ENCODE data around the gene EPM2A.
"Not testable (repeated sequence)": the region's sequence is repeated elsewhere in the genome, so short reads cannot be mapped to it uniquely, and the experiment has no call there.

Gene EPM2A

DNA sequence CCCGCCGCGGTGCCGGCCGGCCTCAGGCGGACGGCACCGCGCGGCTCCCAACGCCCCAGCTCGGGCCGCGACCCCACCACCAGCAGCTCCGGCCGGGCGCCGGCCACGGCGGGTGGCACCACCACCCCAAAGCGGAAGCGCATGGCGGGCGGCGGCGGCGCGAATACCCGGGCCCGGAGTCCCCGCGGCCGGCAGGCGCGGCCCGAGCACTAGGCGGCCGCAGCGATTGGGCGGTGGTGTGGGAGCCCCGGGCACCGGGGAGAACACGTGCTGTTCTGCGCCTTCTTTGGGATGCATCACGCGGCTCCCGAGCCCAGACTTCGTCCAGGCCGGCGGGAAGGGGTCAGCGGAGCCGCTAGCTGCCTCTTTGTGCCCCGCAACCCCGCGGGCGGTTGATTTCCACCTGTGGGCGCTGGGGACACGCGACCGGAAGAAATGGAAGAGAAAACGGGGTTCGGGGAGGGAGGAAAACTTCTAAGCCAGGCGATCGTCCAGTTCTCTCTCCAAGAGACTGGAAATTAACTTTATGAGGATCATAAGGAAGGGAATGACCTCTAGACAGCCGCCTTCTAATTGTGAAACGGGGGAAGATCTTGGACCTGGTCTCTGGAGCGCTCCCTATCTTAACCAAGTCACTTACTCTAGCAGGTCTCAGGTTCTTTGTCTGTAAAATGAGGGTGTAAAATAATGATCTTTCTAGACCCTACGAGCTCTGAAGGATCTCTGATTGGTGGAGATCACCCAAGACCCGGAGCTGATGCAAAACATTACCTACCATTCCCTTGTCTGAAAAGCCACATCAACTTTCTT is at the start of gene EPM2A:
Gene EPM2A, minus strand, starts transcription at position 165 of the 810 bp plus-strand sequence. Its CDS starts 22 bp downstream, at position 143.
- DNase-seq (ENCODE audit: low read depth in 1 of 2, low spot score in 1 of 2): peak; percentile 21 to 48

DNA sequence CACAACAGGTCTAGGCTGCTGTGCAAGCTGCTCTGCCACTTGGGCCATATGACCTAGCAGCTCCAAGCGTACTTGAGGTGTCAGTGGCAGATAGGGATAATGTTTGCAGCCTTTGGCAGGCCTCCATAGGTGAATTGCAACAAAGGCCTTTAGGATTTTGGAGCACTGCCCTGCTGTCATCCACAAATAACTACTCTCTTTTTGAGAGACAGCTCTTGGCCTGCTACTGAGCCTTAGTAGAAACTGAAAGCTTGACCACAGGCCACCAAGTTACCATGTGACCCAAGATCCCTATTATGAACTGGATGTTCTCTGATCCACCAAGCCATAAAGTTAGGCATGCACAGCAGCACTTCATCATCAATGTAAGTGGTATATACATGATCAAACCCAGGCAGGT is 49.4 kb upstream of the EPM2A start:
- DNase-seq (ENCODE audit: low read depth in 1 of 2, low spot score in 1 of 2): no peak

DNA sequence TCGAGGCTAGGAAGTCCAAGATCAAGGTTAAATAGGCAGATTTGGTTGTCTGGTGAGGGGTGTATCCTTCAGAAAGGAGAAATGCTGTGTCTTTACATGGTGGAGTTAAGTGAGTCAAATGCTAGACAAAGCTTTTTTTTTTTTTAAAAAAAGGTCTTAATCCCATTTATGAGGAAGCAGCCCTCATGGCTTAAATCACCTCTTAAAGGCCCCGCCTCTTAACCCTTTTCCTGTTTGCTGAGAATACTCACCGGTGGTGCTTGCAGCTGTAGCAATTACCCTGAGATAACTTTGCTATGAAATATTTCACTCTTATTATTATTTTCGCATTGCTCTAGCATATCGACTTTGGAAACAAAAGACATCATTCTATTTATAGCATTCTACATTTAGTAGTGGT is 48.5 kb upstream of the EPM2A start:
- DNase-seq (ENCODE audit: low read depth in 1 of 2, low spot score in 1 of 2): no peak

DNA sequence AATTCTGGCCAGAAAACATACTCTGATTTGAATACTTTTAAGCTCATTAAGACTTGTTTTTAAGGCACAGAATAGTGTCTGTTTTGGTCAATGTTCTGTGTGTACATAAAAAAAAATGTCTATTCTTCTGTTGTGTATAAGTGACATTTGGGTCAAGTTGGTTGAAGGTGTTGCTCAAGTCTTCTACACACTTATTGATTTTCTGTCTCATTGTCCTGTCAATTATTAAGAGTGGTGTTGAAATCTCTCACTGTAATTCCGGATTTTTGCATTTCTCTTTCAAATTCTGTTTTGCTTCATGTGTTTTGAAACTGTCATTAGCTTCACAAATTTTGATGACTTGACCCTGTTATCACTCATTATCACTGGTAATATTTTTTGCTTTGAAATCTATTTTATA is 37.5 kb upstream of the EPM2A start:
- DNase-seq (ENCODE audit: low read depth in 1 of 2, low spot score in 1 of 2): no peak

DNA sequence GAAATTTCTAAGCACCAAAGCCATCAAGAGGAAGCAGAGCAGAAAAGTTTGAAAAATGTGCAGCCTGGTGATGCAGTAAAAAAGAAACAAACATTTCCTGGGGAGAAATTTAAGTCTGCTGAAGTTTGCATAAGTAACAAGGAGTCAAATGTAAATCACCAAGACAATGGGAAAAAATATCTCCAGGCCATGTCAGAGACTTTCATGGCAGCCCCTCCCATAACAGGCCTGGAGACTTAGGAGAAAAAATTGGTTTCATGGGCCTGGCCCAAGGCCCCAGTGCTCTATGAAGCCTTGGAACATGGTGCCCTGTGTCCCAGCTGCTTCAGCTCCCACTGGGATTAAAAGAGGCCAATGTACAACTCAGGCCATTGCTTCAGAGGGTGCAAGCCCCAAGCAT is 30.1 kb upstream of the EPM2A start:
- DNase-seq (ENCODE audit: low read depth in 1 of 2, low spot score in 1 of 2): no peak

DNA sequence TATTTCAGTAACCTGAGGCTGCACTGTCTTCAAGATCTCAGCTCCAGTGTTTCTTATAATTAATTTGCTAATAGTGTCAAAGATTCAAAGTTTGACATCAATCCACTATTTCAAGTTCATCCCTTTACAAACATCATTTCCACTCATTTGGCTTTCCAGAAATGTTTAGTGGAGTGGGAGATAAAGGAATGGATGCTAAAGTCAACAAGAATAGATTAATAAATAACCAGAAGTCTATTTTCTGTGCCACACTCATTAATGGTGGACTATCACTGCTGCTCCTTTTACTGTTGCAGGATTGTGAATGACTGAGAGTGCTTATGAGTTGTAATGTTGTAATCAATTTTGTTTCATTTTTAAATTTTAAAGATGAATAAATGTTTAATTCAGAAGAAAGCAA is 28.4 kb upstream of the EPM2A start:
- no peak for DNase-seq (ENCODE audit: low read depth in 1 of 2, low spot score in 1 of 2)

DNA sequence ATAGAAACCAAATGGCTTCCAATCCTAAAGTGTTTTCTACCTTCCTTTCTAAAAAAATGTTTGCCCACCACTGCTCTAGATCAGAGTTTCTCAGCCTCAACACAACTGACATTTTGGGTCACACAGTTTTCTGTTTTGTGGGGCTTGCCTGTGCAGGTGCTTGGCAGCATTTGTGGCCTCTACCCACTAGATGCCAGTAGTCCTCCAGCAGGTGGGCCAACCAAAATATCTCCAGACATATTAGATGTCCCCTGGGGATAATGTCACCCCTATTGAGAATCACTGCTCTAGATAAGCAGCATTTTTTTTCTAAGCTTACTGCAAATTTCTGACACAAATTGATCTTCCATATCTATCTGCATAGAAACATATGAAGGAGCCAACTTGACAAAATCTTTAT is 26.3 kb upstream of the EPM2A start:
- DNase-seq (ENCODE audit: low read depth in 1 of 2, low spot score in 1 of 2): no peak

DNA sequence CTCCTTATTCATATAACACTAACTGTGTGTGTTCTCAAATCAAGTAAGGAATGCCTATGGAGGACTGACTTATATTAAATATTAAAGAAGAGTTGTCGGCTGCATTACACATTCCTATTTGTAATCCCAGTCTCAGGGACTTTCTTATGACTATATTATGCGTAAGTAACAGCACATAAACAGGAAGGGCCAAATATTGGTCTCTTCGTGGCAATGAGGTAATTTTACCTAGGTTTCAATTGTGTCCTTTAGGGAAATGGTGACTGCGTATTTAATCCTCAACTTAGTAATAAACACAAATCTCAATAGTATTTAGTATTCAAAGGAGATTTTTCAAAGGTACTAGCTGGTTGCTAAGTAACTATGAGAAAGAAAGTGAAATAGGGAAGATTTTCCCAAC is 22.8 kb upstream of the EPM2A start:
- DNase-seq (ENCODE audit: low read depth in 1 of 2, low spot score in 1 of 2): no peak

DNA sequence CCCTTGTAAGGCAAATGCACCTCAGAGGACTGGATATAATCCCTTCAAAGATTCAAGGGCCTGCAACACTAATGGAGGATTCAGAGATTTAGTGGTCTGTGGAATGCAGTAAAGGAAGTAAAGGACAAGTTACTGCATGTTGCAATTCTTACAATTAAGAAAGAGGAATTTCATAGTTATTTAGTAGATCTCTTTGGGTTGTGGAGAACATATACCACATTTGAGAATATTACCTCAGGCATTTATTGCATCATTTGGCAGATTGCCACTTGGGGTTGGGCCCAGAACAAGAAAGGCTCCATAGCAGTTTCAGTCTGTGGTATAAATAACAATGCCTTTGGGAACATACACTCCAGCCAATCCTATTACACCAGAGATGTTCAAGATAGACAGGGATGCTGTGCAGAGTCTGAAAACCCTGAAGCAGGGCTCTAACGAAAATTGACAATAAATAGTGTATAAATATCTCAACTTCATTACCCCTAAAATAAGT is 20.9 kb upstream of the EPM2A start:
- DNase-seq (ENCODE audit: low read depth in 1 of 2, low spot score in 1 of 2): no peak

DNA sequence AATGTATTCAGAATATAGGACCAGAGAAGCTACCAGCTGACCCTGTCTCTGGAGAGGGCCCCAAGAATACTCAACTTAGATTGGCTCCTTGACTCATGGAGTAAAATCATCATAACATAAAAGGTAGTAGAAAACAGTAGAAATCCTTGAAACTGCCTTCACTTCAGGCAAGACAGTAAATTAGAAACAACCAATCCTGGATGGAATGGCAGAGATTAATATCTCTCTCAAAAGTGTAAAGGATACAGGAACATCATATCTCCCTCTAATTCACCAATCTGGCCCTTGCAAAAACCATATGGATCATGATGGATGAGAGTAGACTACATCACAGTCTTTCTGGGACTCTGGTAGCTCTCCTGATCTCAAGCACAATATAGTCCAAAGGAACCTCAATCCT is 20.4 kb upstream of the EPM2A start:
- DNase-seq (ENCODE audit: low read depth in 1 of 2, low spot score in 1 of 2): no peak

DNA sequence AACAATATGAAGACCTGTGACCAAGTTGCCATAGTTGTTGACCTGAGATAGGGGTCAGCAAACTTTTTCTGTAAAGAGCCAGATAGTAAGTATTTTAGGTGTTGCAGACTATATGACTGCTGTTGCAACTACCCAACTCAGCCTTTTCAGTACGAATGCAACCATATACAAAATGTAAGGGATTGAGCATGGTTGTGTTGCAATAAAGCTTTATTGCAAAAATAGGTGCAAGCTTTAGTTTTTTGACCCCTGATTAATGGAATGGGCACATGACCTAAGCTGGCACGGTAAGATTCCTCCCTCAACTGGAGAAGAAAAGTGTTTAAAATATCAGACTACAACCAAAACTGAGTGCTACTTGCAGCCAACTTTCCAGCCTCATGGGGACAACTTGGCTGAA is 17.3 kb upstream of the EPM2A start:
- DNase-seq (ENCODE audit: low read depth in 1 of 2, low spot score in 1 of 2): no peak

DNA sequence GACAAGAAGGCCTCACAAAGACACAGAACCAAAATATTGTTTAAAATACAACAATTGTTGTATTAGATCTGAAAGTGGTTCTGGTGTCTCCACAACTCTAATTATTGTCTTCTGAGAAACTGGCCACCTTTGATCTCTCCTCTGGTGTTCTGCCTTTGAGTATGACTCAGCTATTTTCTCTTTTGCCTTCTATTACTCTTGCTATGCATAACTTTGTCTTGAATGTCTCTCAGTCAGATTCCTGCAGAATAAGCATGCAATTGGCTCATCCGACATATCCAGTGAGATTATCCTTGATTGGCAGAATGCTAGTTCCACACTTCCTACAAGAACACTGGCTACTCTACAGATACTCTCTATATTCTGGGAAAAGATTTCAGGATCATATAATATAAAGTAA is 14.3 kb upstream of the EPM2A start:
- DNase-seq (ENCODE audit: low read depth in 1 of 2, low spot score in 1 of 2): no peak

DNA sequence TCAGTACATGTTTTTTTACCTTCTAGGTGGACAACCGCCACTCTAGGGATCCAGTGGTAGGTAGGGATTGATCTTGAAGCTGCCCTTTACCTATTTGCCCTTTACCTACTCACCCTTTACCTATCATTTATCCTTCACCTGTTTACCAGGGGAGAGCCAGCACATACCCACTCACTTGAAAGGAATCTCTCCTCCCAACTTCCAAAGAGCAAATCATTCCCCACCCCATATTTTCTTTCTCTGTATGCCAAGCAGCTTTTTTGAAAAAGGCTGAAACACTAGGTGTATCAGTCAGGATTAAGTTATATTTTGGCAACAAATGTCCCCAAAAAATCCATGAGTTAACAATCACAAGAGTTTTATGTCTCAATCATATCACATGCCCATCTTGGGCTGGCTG is 10.5 kb upstream of the EPM2A start:
- no peak for DNase-seq (ENCODE audit: low read depth in 1 of 2, low spot score in 1 of 2)

DNA sequence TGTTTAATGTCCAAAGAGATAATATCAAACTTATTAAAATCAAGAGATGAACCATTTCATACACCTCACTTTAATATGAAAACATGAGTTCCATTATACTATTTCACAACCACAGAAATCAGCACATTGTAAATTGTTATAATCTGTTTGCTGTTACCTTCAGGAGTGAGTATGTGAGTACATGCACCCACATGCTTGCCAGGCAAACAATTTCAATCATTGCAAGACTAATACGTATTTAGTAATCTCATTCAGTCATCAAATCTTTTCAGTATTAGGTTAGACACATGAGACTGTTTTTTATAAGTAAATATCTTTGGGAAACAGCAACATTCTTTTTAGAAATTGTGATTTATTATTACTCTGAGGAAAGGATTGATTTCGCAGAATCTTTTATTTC is 9.3 kb upstream of the EPM2A start:
- DNase-seq (ENCODE audit: low read depth in 1 of 2, low spot score in 1 of 2): no peak

DNA sequence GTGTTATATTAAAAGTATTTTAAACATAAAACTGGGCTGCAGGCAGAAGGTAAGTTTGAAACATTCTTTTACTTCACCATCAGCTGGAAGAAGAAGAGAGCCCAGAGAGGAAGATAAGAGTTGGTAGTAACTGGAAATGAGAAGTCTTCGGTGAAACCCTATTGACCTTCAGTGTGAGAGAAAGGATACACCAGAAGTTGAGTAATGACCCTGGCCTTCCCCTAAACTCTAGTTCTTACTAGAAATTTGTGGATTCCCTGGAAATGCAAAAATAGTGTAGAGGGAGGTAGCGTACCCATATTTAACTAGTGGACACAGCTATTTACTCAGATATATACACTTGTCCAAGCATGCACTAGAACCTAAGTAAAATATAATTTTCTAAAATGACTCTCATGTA is 8.0 kb upstream of the EPM2A start:
- no peak for DNase-seq (ENCODE audit: low read depth in 1 of 2, low spot score in 1 of 2)

DNA sequence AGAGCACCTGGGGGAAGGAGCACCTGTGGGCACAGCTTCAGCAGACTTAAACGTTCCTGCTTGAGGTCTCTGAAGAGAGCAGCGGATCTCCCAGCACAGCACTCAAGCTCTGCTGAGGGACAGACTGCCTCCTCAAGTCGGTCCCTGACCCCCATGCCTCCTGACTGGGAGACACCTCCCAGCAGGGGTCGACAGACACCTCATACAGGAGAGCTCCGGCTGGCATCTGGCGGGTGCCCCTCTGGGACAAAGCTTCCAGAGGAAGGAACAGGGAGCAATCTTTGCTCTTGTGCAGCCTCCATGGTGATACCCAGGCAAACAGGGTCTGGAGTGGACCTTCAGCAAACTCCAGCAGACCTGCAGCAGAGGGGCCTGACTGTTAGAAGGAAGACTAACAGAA is 7.2 kb upstream of the EPM2A start:
- not testable (repeated sequence) for DNase-seq (ENCODE audit: low read depth in 1 of 2, low spot score in 1 of 2)

DNA sequence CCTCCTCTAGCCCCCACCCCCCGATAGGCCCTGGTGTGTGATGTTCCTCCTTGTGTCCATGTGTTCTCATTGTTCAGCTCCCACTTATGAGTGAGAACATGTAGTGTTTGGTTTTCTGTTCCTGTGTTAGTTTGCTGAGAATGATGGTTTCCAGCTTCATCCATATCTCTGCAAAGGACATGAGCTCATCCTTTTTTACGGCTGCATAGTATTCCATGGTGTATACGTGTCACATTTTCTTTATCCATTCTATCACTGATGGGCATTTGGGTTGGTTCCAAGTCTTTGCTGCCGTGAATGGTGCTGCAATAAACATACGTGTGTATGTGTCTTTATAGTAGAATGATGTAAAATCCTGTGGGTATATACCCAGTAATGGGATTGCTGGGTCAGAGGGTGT is 4.4 kb upstream of the EPM2A start:
- DNase-seq (ENCODE audit: low read depth in 1 of 2, low spot score in 1 of 2): not testable (repeated sequence)

DNA sequence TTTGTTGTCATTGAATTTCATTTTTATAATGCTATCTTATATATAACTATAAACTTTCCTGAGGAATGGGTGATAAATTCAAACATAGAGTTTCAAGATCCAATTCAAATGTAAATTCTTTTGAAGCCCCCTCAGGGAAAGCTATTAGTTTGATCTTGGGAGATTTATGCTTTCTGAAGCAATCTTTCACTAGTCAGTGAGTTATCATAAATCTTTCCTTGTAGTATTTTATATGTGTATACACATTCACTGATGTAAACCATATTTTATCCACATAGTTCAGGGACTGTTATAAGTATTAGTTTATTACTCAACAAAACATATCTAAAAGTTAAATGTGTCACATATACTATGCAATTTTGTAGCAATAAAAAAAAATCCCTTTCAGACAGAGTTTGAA is 2.9 kb upstream of the EPM2A start:
- no peak for DNase-seq (ENCODE audit: low read depth in 1 of 2, low spot score in 1 of 2)

DNA sequence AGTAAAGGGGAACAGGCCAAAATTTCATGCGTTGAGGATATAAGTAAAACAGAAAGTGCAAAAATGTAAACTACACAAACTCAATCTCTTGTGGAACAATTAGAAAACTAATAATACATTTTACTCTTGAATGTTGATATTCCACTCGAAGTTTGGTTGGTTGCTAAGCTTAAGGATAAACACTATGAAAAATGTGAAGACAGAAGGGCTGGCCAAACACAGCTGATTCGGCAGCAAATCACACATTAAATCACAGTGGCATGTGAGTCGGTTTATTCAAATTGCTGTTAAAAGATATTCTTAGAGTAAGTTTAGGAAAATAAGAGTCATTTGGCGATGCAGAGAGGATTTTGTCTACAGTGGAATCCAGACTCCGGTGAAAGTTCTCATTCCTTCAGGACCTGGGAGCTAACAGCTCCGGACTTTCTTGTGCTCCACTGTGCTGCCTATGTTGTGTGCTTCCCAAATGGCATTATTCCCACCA is 1.4 kb upstream of the EPM2A start:
- no peak for DNase-seq (ENCODE audit: low read depth in 1 of 2, low spot score in 1 of 2)

DNA sequence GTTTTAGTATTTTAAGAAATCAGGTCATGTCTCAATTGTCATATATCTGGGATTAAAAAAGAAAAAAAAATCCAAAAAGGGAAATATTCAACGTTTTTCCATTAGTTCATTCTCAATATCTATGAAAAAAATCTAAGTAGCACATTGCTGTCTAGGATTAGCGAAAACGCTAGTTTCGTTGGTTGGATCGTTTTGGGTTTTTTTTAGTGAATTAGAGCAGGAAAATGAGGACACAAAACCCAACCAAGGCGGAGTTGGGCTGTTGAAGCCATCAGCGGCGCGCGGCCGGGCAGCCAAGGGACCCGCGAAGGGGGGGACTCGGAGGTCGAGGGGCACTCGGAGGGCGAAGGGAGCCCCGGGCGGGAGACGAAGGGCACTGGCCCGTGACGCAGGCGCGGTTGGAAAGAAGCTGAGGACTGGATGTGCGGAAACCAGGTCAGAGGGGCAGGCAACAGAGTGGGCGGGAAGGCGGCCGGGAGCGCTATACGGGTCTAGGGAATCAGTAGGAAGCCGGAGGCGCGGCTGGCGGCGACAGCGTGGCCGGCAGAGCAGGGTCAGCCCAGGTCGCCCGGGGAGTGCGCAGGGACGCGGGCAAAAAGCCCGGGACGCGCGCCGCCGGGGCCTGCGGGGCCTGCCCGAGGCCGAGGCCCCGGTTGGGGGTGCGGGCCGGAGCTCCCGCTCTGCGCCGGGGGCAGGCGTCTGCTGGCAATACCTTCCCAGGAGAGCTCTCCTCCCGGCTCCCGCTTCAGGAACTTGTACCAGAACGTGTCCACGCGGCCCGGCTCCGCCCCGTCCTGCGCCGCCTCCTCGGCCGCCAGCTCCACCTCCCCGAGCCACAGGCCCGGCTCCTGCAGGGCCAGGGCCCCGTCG is 599 bp downstream of the EPM2A start:
- DNase-seq (ENCODE audit: low read depth in 1 of 2, low spot score in 1 of 2): peak; percentile 29 to 43

DNA sequence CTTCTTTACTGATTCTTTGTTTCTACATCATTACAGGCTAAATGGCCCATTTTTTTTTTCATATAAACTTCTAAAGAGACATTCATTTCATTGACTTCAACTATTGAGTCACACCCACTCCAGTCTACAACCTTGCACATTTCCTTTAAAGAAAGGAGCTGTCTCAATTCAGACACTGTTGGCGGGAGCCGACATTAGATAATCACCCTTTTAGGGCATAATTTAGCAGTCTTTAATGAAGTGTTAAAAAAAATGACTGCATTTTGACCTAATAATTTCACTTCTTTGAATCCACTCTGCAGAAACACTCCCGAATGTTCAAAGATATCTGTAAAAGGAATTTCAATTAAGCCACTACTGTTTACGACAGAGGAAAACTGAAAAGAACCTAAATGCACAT is 1.5 kb downstream of the EPM2A start:
- no peak for DNase-seq (ENCODE audit: low read depth in 1 of 2, low spot score in 1 of 2)

DNA sequence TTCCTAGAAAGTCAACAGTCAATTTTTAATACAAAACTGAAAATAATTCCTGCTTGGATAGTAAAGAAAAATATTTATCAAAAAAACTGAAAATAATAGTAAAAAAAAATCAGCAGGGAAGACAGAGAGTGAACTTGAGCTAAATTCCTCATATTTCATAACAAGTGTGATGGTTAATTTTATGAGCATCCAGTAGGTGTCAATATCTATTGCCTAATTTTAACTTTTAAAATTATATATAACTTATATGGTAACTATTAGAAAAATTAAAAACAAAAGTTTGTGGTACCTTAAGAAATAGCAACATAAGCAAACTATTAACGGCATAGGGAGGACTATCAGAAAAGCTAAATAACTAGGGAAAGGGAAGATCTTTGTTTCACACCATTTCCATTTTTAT is 2.1 kb downstream of the EPM2A start:
- no peak for DNase-seq (ENCODE audit: low read depth in 1 of 2, low spot score in 1 of 2)

Measured in activated T-helper 1 cell treated with anti-CD3 and anti-CD28 coated beads, Interleukin-2, amount 50 U/mL, for 16 hours (primary cell).